H1 (cell line): ENCODE results near the gene TNFSF15. TPM values are rescaled to one million over a fixed set of nuclear protein-coding genes. Genes with fewer than 3 reads are reported as not detected.

Source experiments
- CTCF ChIA-PET: fragments of 300-600 bp; sonication (Branson Sonifier 250); formaldehyde crosslinking; loops from one replicate; lab custom pipeline; 2021; ENCODE audit not compliant: partially characterized antibody; lab: Charles Lee
- POLR2A ChIA-PET: fragments of 300-600 bp; sonication (Branson Sonifier 250); formaldehyde crosslinking; loops from one replicate; lab custom pipeline; 2021; ENCODE audit warnings: inconsistent platforms; ENCODE audit not compliant: partially characterized antibody; lab: Charles Lee
- DNase-seq, 2 experiments: peaks; one replicate each; pipeline versions ENCODE4 v3.0.0 to v3.0.0-alpha.2; 2010 to 2022; ENCODE audit warnings: low spot score in 2 of 2, low read depth in 1 of 2, mixed read lengths in 1 of 2
- FAIRE-seq: peaks from 2 replicates; lab custom pipeline; 2011; peaks lifted over from hg19 to GRCh38; lab: Jason Lieb, UNC
- H2AFZ ChIP-seq: 2 replicates; pipeline ENCODE4 v1.8.1; 2012; ENCODE audit warnings: low read length, inconsistent platforms
- H2AK5ac ChIP-seq: 2 replicates; pipeline ENCODE4 v1.6.1; 2013; ENCODE audit warnings: low read depth, low read length
- H2BK120ac ChIP-seq: replicated peaks from 2 replicates; pipeline ENCODE3; 2013; ENCODE audit warnings: low read depth, low read length, inconsistent platforms
- H2BK12ac ChIP-seq: 2 replicates; pipeline ENCODE4 v1.6.1; 2013; ENCODE audit warnings: low read depth, low read length
- H2BK15ac ChIP-seq: 2 replicates; pipeline ENCODE4 v1.6.1; 2013; ENCODE audit warnings: low read length
- H2BK20ac ChIP-seq: 2 replicates; pipeline ENCODE4 v1.6.1; 2013; ENCODE audit warnings: low read length
- H2BK5ac ChIP-seq: 2 replicates; pipeline ENCODE4 v1.6.1; 2013; ENCODE audit warnings: low read depth, low read length
- H3K14ac ChIP-seq: 2 replicates; pipeline ENCODE4 v1.6.1; 2013; ENCODE audit warnings: inconsistent platforms; ENCODE audit not compliant: insufficient read length
- H3K18ac ChIP-seq: 2 replicates; pipeline ENCODE4 v1.6.1; 2013; ENCODE audit warnings: low read length; ENCODE audit errors: extremely low read depth
- H3K23ac ChIP-seq: 2 replicates; pipeline ENCODE4 v1.6.1; 2013; ENCODE audit warnings: inconsistent platforms; ENCODE audit not compliant: insufficient read length
- H3K23me2 ChIP-seq: 2 replicates; pipeline ENCODE4 v1.6.1; 2013; ENCODE audit warnings: low read depth, low read length
- H3K27ac ChIP-seq: 2 replicates; pipeline ENCODE4 v1.6.1; 2011; ENCODE audit warnings: low read depth, low read length, inconsistent platforms
- H3K27me3 ChIP-seq, 4 experiments: replicated peaks in 1 of 4; 1 replicate in 1 of 4; 2 replicates in 3 of 4; pipeline versions ENCODE4 v1.6.1 to v1.8.1; 2011 to 2013; ENCODE audit warnings: low read length in 3 of 4, mild to moderate bottlenecking in 3 of 4, inconsistent platforms in 2 of 4, mixed read lengths in 2 of 4, moderate library complexity in 1 of 4; ENCODE audit not compliant: control insufficient read depth in 3 of 4, insufficient read depth in 3 of 4; ENCODE audit errors: extremely low read depth in 1 of 4
- H3K36me3 ChIP-seq, 4 experiments: 2 replicates each; pipeline versions ENCODE4 v1.6.1 to v1.8.1; 2011 to 2013; ENCODE audit warnings: mild to moderate bottlenecking in 4 of 4, low read length in 3 of 4, moderate library complexity in 2 of 4, control low read depth in 1 of 4, inconsistent platforms in 1 of 4; ENCODE audit not compliant: insufficient read depth in 4 of 4, control insufficient read depth in 2 of 4
- H3K4ac ChIP-seq: replicated peaks from 2 replicates; pipeline ENCODE3; 2013; ENCODE audit warnings: low read length, low read depth, mixed read lengths, inconsistent platforms; ENCODE audit not compliant: insufficient read length
- H3K4me1 ChIP-seq, 4 experiments: replicated peaks in 1 of 4; 1 replicate in 1 of 4; 2 replicates in 3 of 4; pipeline versions ENCODE4 v1.6.1 to v1.8.1; 2011 to 2013; ENCODE audit warnings: low read length in 3 of 4, inconsistent platforms in 2 of 4, mixed read lengths in 1 of 4; ENCODE audit not compliant: insufficient read depth in 4 of 4, control insufficient read depth in 3 of 4
- H3K4me2 ChIP-seq, 2 experiments: 2 replicates each; pipeline versions ENCODE4 v1.6.1 to v1.8.1; 2011 to 2013; ENCODE audit warnings: low read depth in 2 of 2, low read length in 2 of 2, control low read depth in 1 of 2, inconsistent platforms in 1 of 2, mild to moderate bottlenecking in 1 of 2; ENCODE audit not compliant: insufficient read depth in 1 of 2
- H3K4me3 ChIP-seq, 4 experiments: fragments of 200-600, 300-600 bp in 1 of 4; sonication (generic), shearing (Covaris generic), sonication (Bioruptor Twin) in 1 of 4; 2 replicates each; pipeline versions ENCODE4 v1.5.1 to v1.8.1; 2011 to 2016; ENCODE audit warnings: low read length in 4 of 4, low read depth in 3 of 4, control low read depth in 2 of 4, inconsistent platforms in 2 of 4, mild to moderate bottlenecking in 2 of 4, mixed read lengths in 1 of 4, moderate library complexity in 1 of 4; ENCODE audit not compliant: insufficient read depth in 2 of 4; ENCODE audit errors: extremely low read depth in 1 of 4
- H3K56ac ChIP-seq: replicated peaks from 2 replicates; pipeline ENCODE3; 2013; ENCODE audit warnings: low read depth, mild to moderate bottlenecking, mixed read lengths, low read length, inconsistent platforms; ENCODE audit not compliant: insufficient read length
- H3K79me1 ChIP-seq: 2 replicates; pipeline ENCODE4 v1.6.1; 2013; ENCODE audit warnings: low read depth, low read length, control low read depth
- H3K79me2 ChIP-seq, 2 experiments: 2 replicates each; pipeline versions ENCODE4 v1.6.1 to v1.8.1; 2012 to 2013; ENCODE audit warnings: low read length in 2 of 2, mild to moderate bottlenecking in 2 of 2, inconsistent platforms in 1 of 2; ENCODE audit not compliant: insufficient read depth in 2 of 2, control insufficient read depth in 1 of 2
- H3K9ac ChIP-seq, 4 experiments: replicated peaks in 1 of 4; 1 replicate in 1 of 4; 2 replicates in 3 of 4; pipeline versions ENCODE4 v1.6.1 to v1.8.1; 2011 to 2013; ENCODE audit warnings: low read depth in 3 of 4, low read length in 3 of 4, control low read depth in 2 of 4, mild to moderate bottlenecking in 2 of 4, moderate library complexity in 2 of 4, inconsistent platforms in 1 of 4; ENCODE audit errors: extremely low read depth in 1 of 4
- H3K9me3 ChIP-seq, 2 experiments: 2 replicates each; pipeline versions ENCODE4 v1.6.1 to v1.8.1; 2012 to 2013; ENCODE audit warnings: mild to moderate bottlenecking in 2 of 2, moderate library complexity in 2 of 2, control low read depth in 1 of 2, inconsistent platforms in 1 of 2, low read depth in 1 of 2, low read length in 1 of 2, mixed read lengths in 1 of 2; ENCODE audit not compliant: insufficient read depth in 2 of 2
- H4K20me1 ChIP-seq, 2 experiments: replicated peaks in 1 of 2; 2 replicates each; pipeline versions ENCODE3 to v1.8.1; 2011 to 2013; ENCODE audit warnings: inconsistent platforms in 2 of 2, low read length in 2 of 2, mild to moderate bottlenecking in 1 of 2; ENCODE audit not compliant: insufficient read depth in 2 of 2, control insufficient read depth in 1 of 2
- H4K5ac ChIP-seq: 2 replicates; pipeline ENCODE4 v1.6.1; 2013; ENCODE audit warnings: low read length, low read depth, mixed read lengths, inconsistent platforms; ENCODE audit not compliant: insufficient read length
- H4K8ac ChIP-seq: 2 replicates; pipeline ENCODE4 v1.8.0; 2013; ENCODE audit warnings: mild to moderate bottlenecking, moderate library complexity, low read length, inconsistent platforms; ENCODE audit not compliant: insufficient read depth; ENCODE audit errors: extremely low read depth
- H4K91ac ChIP-seq: replicated peaks from 2 replicates; pipeline ENCODE3; 2013; ENCODE audit warnings: low read length, mixed read lengths, inconsistent platforms; ENCODE audit not compliant: insufficient read length
- BCL11A ChIP-seq, 2 experiments: IDR thresholded peaks; one replicate each; pipeline ENCODE4 v1.6.1; 2011; ENCODE audit warnings: low read depth in 2 of 2, low read length in 2 of 2, mild to moderate bottlenecking in 2 of 2
- BRCA1 ChIP-seq: IDR thresholded peaks from 2 replicates; pipeline ENCODE4 v1.6.1; 2012; ENCODE audit warnings: low read depth, low read length, improper control_type of control experiment
- EZH2 ChIP-seq: fragments of 200-600 bp; sonication (generic); IDR thresholded peaks from 2 replicates; pipeline ENCODE4 v1.7.1; 2012; ENCODE audit warnings: low read depth, mild to moderate bottlenecking, moderate library complexity, low read length, inconsistent platforms; ENCODE audit not compliant: severe bottlenecking
- HDAC2 ChIP-seq, 2 experiments: fragments of 300-600 bp in 1 of 2; sonication (generic) in 1 of 2; IDR thresholded peaks; 2 replicates each; pipeline ENCODE4 v1.6.1; 2011 to 2012; ENCODE audit warnings: low read depth in 2 of 2, low read length in 2 of 2, mild to moderate bottlenecking in 2 of 2, moderate library complexity in 2 of 2, borderline replicate concordance in 1 of 2, inconsistent platforms in 1 of 2
- JUN ChIP-seq: IDR thresholded peaks from 2 replicates; pipeline ENCODE4 v1.6.1; 2011; ENCODE audit warnings: low read depth, mild to moderate bottlenecking, improper control_type of control experiment, low read length
- SRF ChIP-seq: IDR thresholded peaks from 2 replicates; pipeline ENCODE4 v1.6.1; 2011; ENCODE audit warnings: mild to moderate bottlenecking, low read depth, low read length, moderate library complexity
- TBP ChIP-seq: IDR thresholded peaks from 2 replicates; pipeline ENCODE4 v1.6.1; 2011; ENCODE audit warnings: low read depth, low read length, improper control_type of control experiment
- YY1 ChIP-seq: IDR thresholded peaks from 2 replicates; pipeline ENCODE4 v1.6.1; 2011; ENCODE audit warnings: low read depth, mild to moderate bottlenecking, low read length
- polyA plus RNA-seq, 7 experiments: library from polyadenylated mRNA; depleted of rRNA in 3 of 7; stranded (reverse) in 5 of 7; unstranded in 2 of 7; fragments of >200 nt in 5 of 7; fragments of 200-250 nt in 2 of 7; gene quantifications; 1 replicate in 5 of 7; 2 replicates in 1 of 7; 4 replicates in 1 of 7; pipeline versions ENCODE4 v1.2.1 to v1.2.3, GENCODE V29; 2011 to 2013; ENCODE audit warnings: missing spikeins in 2 of 7, mixed read lengths in 2 of 7
- total RNA-seq: library from RNA; stranded (reverse); fragmentation: NEBNext Ultra II Directional; extraction: Animal tissue kit (Norgen Biotek cat#: 25700); gene quantifications from 2 replicates; pipeline ENCODE4 v1.2.1, GENCODE V29; 2021
- TF ChIP-seq, protein P1 (sequence below): IDR thresholded peaks from 2 replicates; pipeline ENCODE4 v1.6.1; 2011; ENCODE audit warnings: low read depth, mild to moderate bottlenecking, low read length; ENCODE audit not compliant: insufficient read depth
- TF ChIP-seq, protein P2 (sequence below): IDR thresholded peaks from 2 replicates; pipeline ENCODE4 v1.6.1; 2011; ENCODE audit warnings: low read length, improper control_type of control experiment
- TF ChIP-seq, protein P3 (sequence below), 3 experiments: IDR thresholded peaks; 1 replicate in 2 of 3; 2 replicates in 1 of 3; pipeline versions ENCODE4 v1.5.1 to v1.6.1; 2011; ENCODE audit warnings: low read length in 3 of 3, mild to moderate bottlenecking in 3 of 3, inconsistent platforms in 2 of 3, low read depth in 1 of 3, moderate library complexity in 1 of 3; ENCODE audit not compliant: insufficient read depth in 1 of 3; ENCODE audit errors: control extremely low read depth in 1 of 3

The TNFSF15 gene
- total and polyA plus RNA-seq, 2 of the 8 experiments (the other 6 are each of a cell fraction or from before 2014, with no cell fraction given), result 0.09 to 0.17 TPM

DNA sequence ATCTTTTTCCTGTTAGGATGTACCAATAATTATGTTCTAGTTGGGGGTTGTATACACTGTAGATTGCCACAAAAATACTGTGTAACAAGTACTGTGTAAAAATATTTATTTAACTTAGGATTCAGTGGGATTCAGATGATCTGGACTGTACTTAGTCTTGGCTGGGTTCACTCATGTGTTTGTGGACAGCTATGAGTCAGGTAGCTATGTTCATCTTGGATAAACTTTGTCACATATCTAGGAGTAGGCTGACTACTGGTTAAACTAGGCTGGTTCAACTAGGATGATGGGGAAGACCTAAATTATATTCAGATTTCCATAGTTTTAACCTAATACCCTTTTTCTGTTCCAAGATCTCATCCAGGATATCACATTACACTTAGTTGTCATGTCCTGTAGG lies 32.1 kb upstream of the TNFSF15 start:
- H3K79me1 ChIP-seq, result no peaks in the 10 kb centered on the region
- H2BK12ac ChIP-seq, result no peak overlapping the region
- no peak overlapping the region for H3K27ac ChIP-seq
- H2BK20ac ChIP-seq, result no peak overlapping the region
- no peak overlapping the region for H3K4me2 ChIP-seq
- no peak overlapping the region for H2BK120ac ChIP-seq
- H3K4ac ChIP-seq, result no peak overlapping the region
- H4K8ac ChIP-seq, result no peak overlapping the region
- no peak overlapping the region for H2AK5ac ChIP-seq
- H2AFZ ChIP-seq, result no peak overlapping the region
- ChIA-PET POLR2A (no interaction called here), CTCF (interaction anchor here (0.6 kb wide), 1 partner anchor 179 kb away, joined by 3 read pairs; no protein-coding TSS in a partner anchor)
- H4K20me1 ChIP-seq, result peaks cover 0 to 2% of the 10 kb centered on the region in 2 experiments
- no peak overlapping the region for H3K9ac ChIP-seq
- FAIRE-seq, result no peak
- no peak overlapping the region for H2BK15ac ChIP-seq
- no peak for DNase-seq
- no peaks in the 10 kb centered on the region for H3K23me2 ChIP-seq
- no peak overlapping the region for H3K18ac ChIP-seq
- H3K56ac ChIP-seq, result no peak overlapping the region
- no peaks in the 10 kb centered on the region for H3K79me2 ChIP-seq
- H2BK5ac ChIP-seq, result no peak overlapping the region
- H3K23ac ChIP-seq, result no peak overlapping the region
- H3K36me3 ChIP-seq, result no peaks in the 10 kb centered on the region
- no peaks in the 10 kb centered on the region for H3K9me3 ChIP-seq
- H3K14ac ChIP-seq, result no peak overlapping the region
- no peak overlapping the region for H4K5ac ChIP-seq
- H4K91ac ChIP-seq, result no peak overlapping the region
- no peaks in the 10 kb centered on the region for H3K4me1 ChIP-seq
- no peaks in the 10 kb centered on the region for H3K27me3 ChIP-seq
- H3K4me3 ChIP-seq, result no peak overlapping the region
- TF ChIP-seq YY1 (no peak), JUN (no peak), EZH2 (no peak), SRF (no peak), BRCA1 (no peak), HDAC2 (IDR thresholded peaks at IDR 0.05; ENCODE audit: borderline replicate concordance in 1 of 2, low read depth in 2 of 2, low read length in 2 of 2) (no peak), TBP (no peak), BCL11A (IDR thresholded peaks at IDR 0.05; ENCODE audit: low read depth in 2 of 2, low read length in 2 of 2) (no peak)
- TF ChIP-seq, protein P1, sequence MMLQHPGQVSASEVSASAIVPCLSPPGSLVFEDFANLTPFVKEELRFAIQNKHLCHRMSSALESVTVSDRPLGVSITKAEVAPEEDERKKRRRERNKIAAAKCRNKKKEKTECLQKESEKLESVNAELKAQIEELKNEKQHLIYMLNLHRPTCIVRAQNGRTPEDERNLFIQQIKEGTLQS, result no peak
- TF ChIP-seq, protein P2, sequence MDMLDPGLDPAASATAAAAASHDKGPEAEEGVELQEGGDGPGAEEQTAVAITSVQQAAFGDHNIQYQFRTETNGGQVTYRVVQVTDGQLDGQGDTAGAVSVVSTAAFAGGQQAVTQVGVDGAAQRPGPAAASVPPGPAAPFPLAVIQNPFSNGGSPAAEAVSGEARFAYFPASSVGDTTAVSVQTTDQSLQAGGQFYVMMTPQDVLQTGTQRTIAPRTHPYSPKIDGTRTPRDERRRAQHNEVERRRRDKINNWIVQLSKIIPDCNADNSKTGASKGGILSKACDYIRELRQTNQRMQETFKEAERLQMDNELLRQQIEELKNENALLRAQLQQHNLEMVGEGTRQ, result no peak
- TF ChIP-seq, protein P3, sequence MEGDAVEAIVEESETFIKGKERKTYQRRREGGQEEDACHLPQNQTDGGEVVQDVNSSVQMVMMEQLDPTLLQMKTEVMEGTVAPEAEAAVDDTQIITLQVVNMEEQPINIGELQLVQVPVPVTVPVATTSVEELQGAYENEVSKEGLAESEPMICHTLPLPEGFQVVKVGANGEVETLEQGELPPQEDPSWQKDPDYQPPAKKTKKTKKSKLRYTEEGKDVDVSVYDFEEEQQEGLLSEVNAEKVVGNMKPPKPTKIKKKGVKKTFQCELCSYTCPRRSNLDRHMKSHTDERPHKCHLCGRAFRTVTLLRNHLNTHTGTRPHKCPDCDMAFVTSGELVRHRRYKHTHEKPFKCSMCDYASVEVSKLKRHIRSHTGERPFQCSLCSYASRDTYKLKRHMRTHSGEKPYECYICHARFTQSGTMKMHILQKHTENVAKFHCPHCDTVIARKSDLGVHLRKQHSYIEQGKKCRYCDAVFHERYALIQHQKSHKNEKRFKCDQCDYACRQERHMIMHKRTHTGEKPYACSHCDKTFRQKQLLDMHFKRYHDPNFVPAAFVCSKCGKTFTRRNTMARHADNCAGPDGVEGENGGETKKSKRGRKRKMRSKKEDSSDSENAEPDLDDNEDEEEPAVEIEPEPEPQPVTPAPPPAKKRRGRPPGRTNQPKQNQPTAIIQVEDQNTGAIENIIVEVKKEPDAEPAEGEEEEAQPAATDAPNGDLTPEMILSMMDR (IDR thresholded peaks at IDR 0.05; ENCODE audit: control extremely low read depth in 1 of 3, insufficient read depth in 1 of 3, low read depth in 1 of 3, low read length in 3 of 3), result no peak
